HepG2 (cell line): ENCODE measurements around the gene VDR. TPM values are rescaled to one million over a fixed set of nuclear protein-coding genes. Genes with fewer than 3 reads are reported as not detected.

Experiments
- ATAC-seq: fragments of 200-7000 bp; cut with Tn5 transposase; 3 replicates; pipeline ENCODE4 v1.9.1; 2020; ENCODE audit warnings: mild to moderate bottlenecking, moderate library complexity
- BruUV-seq: library from RNA; stranded (reverse); fragments of 400-500 nt; replicated peaks from 2 replicates; lab custom pipeline; 2021; lab: Mats Ljungman, UMichigan
- CTCF ChIA-PET: fragments of 300-600 bp; formaldehyde crosslinking; extraction: SDS; loops from one replicate; lab custom pipeline; 2021; ENCODE audit warnings: low total read pairs, inconsistent platforms, low intra/inter-chr PET ratio; lab: Yijun Ruan, JAX
- POLR2A ChIA-PET: fragments of 350-600 bp; sonication (Branson Sonifier 250); formaldehyde crosslinking; loops from one replicate; lab custom pipeline; 2020; ENCODE audit warnings: antibody characterized with exemption, inconsistent platforms; lab: Yijun Ruan, JAX
- DNase-seq: peaks from one replicate; pipeline ENCODE4 v3.0.0-alpha.2; 2015; ENCODE audit warnings: low spot score
- FAIRE-seq: peaks from 3 replicates; lab custom pipeline; 2011; peaks lifted over from hg19 to GRCh38; lab: Jason Lieb, UNC
- H2AFZ ChIP-seq: one replicate; pipeline ENCODE4 v1.6.1; 2011; ENCODE audit warnings: low read length, inconsistent platforms
- H3K27ac ChIP-seq: fragments of 300-600 bp; 3 replicates; pipeline ENCODE4 v1.8.0; 2011; ENCODE audit warnings: mixed run types, mild to moderate bottlenecking, mixed read lengths, low read length, inconsistent platforms; ENCODE audit not compliant: insufficient read depth; ENCODE audit errors: extremely low read length
- H3K27me3 ChIP-seq, 2 experiments: fragments of 200-600 bp in 1 of 2; 2 replicates in 1 of 2; 3 replicates in 1 of 2; pipeline versions ENCODE4 v1.6.0 to v1.8.0; 2011; ENCODE audit warnings: low read length in 2 of 2, mild to moderate bottlenecking in 2 of 2, moderate library complexity in 2 of 2, inconsistent platforms in 1 of 2; ENCODE audit not compliant: insufficient read depth in 2 of 2, control insufficient read depth in 1 of 2
- H3K36me3 ChIP-seq, 2 experiments: fragments of 200-600 bp in 1 of 2; replicated peaks in 1 of 2; 2 replicates in 1 of 2; 3 replicates in 1 of 2; pipeline versions ENCODE4 v1.5.1 to v1.8.0; 2011; ENCODE audit warnings: low read length in 2 of 2, inconsistent platforms in 1 of 2; ENCODE audit not compliant: insufficient read depth in 2 of 2, control insufficient read depth in 1 of 2
- H3K4me1 ChIP-seq: 2 replicates; pipeline ENCODE4 v1.5.1; 2012; ENCODE audit warnings: low read length, inconsistent platforms; ENCODE audit not compliant: insufficient read depth
- H3K4me2 ChIP-seq: 2 replicates; pipeline ENCODE4 v1.6.0; 2011; ENCODE audit warnings: low read depth, low read length, inconsistent platforms
- H3K4me3 ChIP-seq, 3 experiments: fragments of 200-600 bp in 1 of 3; sonication (generic), shearing (Covaris generic) in 1 of 3; replicated peaks in 1 of 3; 2 replicates each; pipeline ENCODE4 v1.5.1; 2011 to 2016; ENCODE audit warnings: low read length in 3 of 3, inconsistent platforms in 2 of 3, low read depth in 2 of 3, mild to moderate bottlenecking in 2 of 3, control low read depth in 1 of 3, mixed read lengths in 1 of 3; ENCODE audit not compliant: insufficient read depth in 1 of 3
- H3K79me2 ChIP-seq: one replicate; pipeline ENCODE4 v1.6.1; 2011; ENCODE audit warnings: low read length, inconsistent platforms; ENCODE audit not compliant: insufficient read depth
- H3K9ac ChIP-seq: 2 replicates; pipeline ENCODE4 v1.6.0; 2011; ENCODE audit warnings: mild to moderate bottlenecking, low read depth, low read length, inconsistent platforms; ENCODE audit not compliant: insufficient read depth
- H3K9me3 ChIP-seq: 2 replicates; pipeline ENCODE4 v1.5.1; 2012; ENCODE audit warnings: mild to moderate bottlenecking, low read length
- H4K20me1 ChIP-seq: 2 replicates; pipeline ENCODE4 v1.6.0; 2011; ENCODE audit warnings: inconsistent platforms, mild to moderate bottlenecking, low read length, moderate library complexity; ENCODE audit not compliant: insufficient read depth
- ATF2 ChIP-seq: sonication (generic); formaldehyde crosslinking; IDR thresholded peaks from 2 replicates; pipeline ENCODE4 v1.4.0; 2020; ENCODE audit warnings: missing genetic modification reagents
- FIP1L1 ChIP-seq: fragments of 200-400 bp; formaldehyde crosslinking; IDR thresholded peaks from 2 replicates; pipeline ENCODE4 v1.6.1; 2018; ENCODE audit warnings: low read depth, mild to moderate bottlenecking, low read length, moderate library complexity, borderline replicate concordance; ENCODE audit not compliant: insufficient read depth
- NFIB ChIP-seq: sonication (generic); formaldehyde crosslinking; IDR thresholded peaks from 2 replicates; pipeline ENCODE4 v1.9.0; 2021; ENCODE audit warnings: missing genetic modification reagents, mild to moderate bottlenecking, borderline replicate concordance
- POGK ChIP-seq: sonication (generic); formaldehyde crosslinking; conservative IDR thresholded peaks from 2 replicates; pipeline ENCODE4 v1.8.0; 2022; ENCODE audit warnings: mild to moderate bottlenecking, moderate library complexity, missing genetic modification reagents
- POLR2AphosphoS2 ChIP-seq: IDR thresholded peaks from 2 replicates; pipeline ENCODE4 v1.6.1; 2011; ENCODE audit warnings: low read depth, low read length, improper control_type of control experiment
- POLR2G ChIP-seq: fragments of 200-400 bp; formaldehyde crosslinking; IDR thresholded peaks from 2 replicates; pipeline ENCODE4 v1.6.1; 2018; ENCODE audit warnings: mild to moderate bottlenecking, low read depth, low read length, moderate library complexity
- PRDM10 ChIP-seq: sonication (generic); formaldehyde crosslinking; IDR thresholded peaks from 2 replicates; pipeline ENCODE4 v1.4.0; 2020; ENCODE audit warnings: low read depth, missing genetic modification reagents
- RAD21 ChIP-seq: fragments of 450-650 bp; formaldehyde crosslinking; IDR thresholded peaks from 2 replicates; pipeline ENCODE4 v1.5.0; 2020; ENCODE audit warnings: mild to moderate bottlenecking
- TEF ChIP-seq: sonication (generic); formaldehyde crosslinking; IDR thresholded peaks from 2 replicates; pipeline ENCODE4 v1.5.0; 2020; ENCODE audit warnings: missing genetic modification reagents
- THAP11 ChIP-seq: IDR thresholded peaks from 2 replicates; pipeline ENCODE4 v1.6.1; 2016; ENCODE audit warnings: missing biosample characterization, missing genetic modification reagents
- THAP8 ChIP-seq: sonication (generic); formaldehyde crosslinking; IDR thresholded peaks from 2 replicates; pipeline ENCODE4 v1.5.1; 2020; ENCODE audit warnings: missing genetic modification reagents, mild to moderate bottlenecking, borderline replicate concordance
- ZBTB46 ChIP-seq: sonication (generic); formaldehyde crosslinking; IDR thresholded peaks from 2 replicates; pipeline ENCODE4 v1.4.0; 2020; ENCODE audit warnings: mild to moderate bottlenecking, missing genetic modification reagents, borderline replicate concordance
- ZNF883 ChIP-seq: sonication (generic); formaldehyde crosslinking; IDR thresholded peaks from 2 replicates; pipeline ENCODE4 v1.5.1; 2020; ENCODE audit warnings: mild to moderate bottlenecking, missing genetic modification reagents; ENCODE audit errors: not compliant biosample characterization
- WGBS: methylation state at CpG from one replicate; pipeline ENCODE4 v1.1.6; 2017; ENCODE audit warnings: low lambda C conversion rate; 5-methylcytosine and 5-hydroxymethylcytosine counted together
- in situ Hi-C: cut with HindIII; loops from 2 replicates; pipeline ENCODE4 v1.10.0; 2017; ENCODE audit warnings: low pct_unique_long_range_greater_than_20kb; ENCODE audit not compliant: extremely low pct_ligation_motif_present
- intact Hi-C: fragments of 100-400 bp; cut with micrococcal nuclease; formaldehyde crosslinking; loops from one replicate; pipeline ENCODE4 v1.10.0; 2022; ENCODE audit not compliant: unreplicated experiment
- polyA plus RNA-seq, 8 experiments: library from polyadenylated mRNA; depleted of rRNA in 3 of 8; stranded (reverse) in 7 of 8; unstranded in 1 of 8; fragments of >200 nt; fragmentation: Illumina TruSeq in 4 of 8; extraction: Trizol in 4 of 8; gene quantifications; 2 replicates each; pipeline versions ENCODE4 v1.2.1 to v1.2.3, GENCODE V29; 2011 to 2016; ENCODE audit warnings: low read depth in 4 of 8, missing spikeins in 1 of 8, mixed read lengths in 1 of 8; ENCODE audit not compliant: insufficient read depth in 1 of 8
- total RNA-seq, 5 experiments: library from RNA; depleted of rRNA; stranded (reverse); fragments of >200 nt; fragmentation: Illumina TruSeq; extraction: Trizol; gene quantifications; 2 replicates each; pipeline ENCODE4 v1.2.3, GENCODE V29; 2016; ENCODE audit warnings: low read depth in 1 of 5

The VDR gene
- total and polyA plus RNA-seq, 2 of the 13 experiments (the other 11 are each of a cell fraction or from before 2014, with no cell fraction given): 0.08 to 0.33 TPM

- FAIRE-seq: no peak
- in situ Hi-C loops: no loop called here
- BruUV-seq: no TSS peak
- no peak for TF ChIP-seq ZBTB46 (CRISPR knock-in tag)
- TF ChIP-seq THAP11 (CRISPR knock-in tag): no peak
- TF ChIP-seq ZNF883 (CRISPR knock-in tag): no peak
- TF ChIP-seq PRDM10: no peak
- no peak for TF ChIP-seq ATF2
- TF ChIP-seq TEF (CRISPR knock-in tag): no peak
- no peak for TF ChIP-seq THAP8
- no peak for TF ChIP-seq POLR2AphosphoS2
- TF ChIP-seq POGK (CRISPR knock-in tag): no peak
- TF ChIP-seq FIP1L1: no peak
- TF ChIP-seq NFIB (CRISPR knock-in tag): no peak
- TF ChIP-seq POLR2G: no peak
- no peak for TF ChIP-seq RAD21
These were observed 43.9 kb downstream of the VDR start for GRCh38 chr12:47860873-47861272.

More at GRCh38 chr12:47860873-47861272, 43.9 kb downstream of the VDR start:
- H3K36me3 ChIP-seq: no peaks in the 10 kb centered on the region
- no peaks in the 10 kb centered on the region for H3K79me2 ChIP-seq
- no peak overlapping the region for H3K27ac ChIP-seq
- POLR2A ChIA-PET: no interaction called here
- no peak overlapping the region for H3K9ac ChIP-seq
- H3K27me3 ChIP-seq: no peaks in the 10 kb centered on the region
- peaks cover 38% of the 10 kb centered on the region for H3K4me1 ChIP-seq
- H3K4me2 ChIP-seq: no peak overlapping the region
- H3K9me3 ChIP-seq: no peaks in the 10 kb centered on the region
- 63% methylated on average over 2 of the region's 2 CpGs for WGBS
- ATAC-seq (no peak), DNase-seq (no peak)
- no peak overlapping the region for H3K4me3 ChIP-seq
- CTCF ChIA-PET: no interaction called here
- H4K20me1 ChIP-seq: no peaks in the 10 kb centered on the region
- intact Hi-C loops: no loop called here
- H2AFZ ChIP-seq: no peak overlapping the region
